Measurements from ENCODE around the gene CSPG4. TPM values are rescaled to one million over a fixed set of nuclear protein-coding genes. Genes with fewer than 3 reads are reported as not detected.
"Not testable (repeated sequence)": the region's sequence is repeated elsewhere in the genome, so short reads cannot be mapped to it uniquely, and the experiment has no call there.

CSPG4 gene
- total and polyA plus RNA-seq, 2 of the 8 experiments (the other 6 are each of a cell fraction or from before 2014, with no cell fraction given): 1.4 to 3.0 TPM

DNA sequence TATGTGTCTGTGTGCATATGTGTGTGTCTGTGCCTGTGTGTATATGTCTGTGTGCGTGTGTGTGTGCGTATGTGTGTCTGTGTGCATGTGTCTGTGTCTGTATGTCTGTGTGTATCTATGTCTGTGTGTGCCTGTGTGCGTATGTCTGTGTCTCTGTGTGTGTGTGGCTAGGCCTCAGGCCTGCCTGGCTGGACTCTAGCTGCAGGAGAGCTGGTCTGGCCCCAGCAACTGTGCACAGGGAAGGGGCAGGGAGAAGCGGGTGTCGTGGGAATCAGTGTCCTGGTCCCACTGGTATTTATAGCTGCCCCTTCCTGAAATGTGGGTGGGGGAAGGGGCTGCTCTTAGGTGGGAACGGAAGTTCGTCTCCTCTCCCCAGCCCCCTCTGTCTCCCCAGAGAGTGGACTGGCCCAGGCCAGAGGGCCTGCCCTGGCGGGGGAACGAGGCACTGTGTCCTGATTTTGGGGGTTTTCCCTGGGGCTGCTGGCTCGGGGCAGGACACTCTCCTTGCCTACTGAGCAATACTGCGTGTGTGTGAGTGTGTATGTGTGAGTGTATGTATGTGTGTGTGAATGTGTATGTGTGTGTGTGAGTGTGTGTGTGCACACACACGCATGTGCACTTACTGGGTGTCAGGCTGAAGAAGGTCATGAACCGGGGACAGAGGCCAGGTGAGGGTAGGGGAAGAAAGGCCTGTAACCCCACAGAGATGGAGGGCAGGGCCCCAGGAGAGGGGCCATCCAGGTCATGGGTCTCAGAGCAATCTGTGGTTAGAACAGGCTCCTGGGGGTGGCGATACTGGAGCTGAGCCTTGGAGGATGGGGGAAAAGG is 6.6 kb downstream of the CSPG4 start (continued):
- TF ChIP-seq NRF1 (IDR thresholded peaks at IDR 0.05; ENCODE audit: low read depth, low read length) (no peak), TAF1 (IDR thresholded peaks at IDR 0.05; ENCODE audit: low read depth, low read length) (no peak), SIN3A (conservative IDR thresholded peaks at IDR 0.05 in 1 of 2, IDR thresholded peaks at IDR 0.05 in 1 of 2; ENCODE audit: low read depth in 1 of 2, low read length in 2 of 2) (no peak), CEBPB (IDR thresholded peaks at IDR 0.05; ENCODE audit: low read depth, low read length) (no peak), GTF2F1 (IDR thresholded peaks at IDR 0.05; ENCODE audit: borderline replicate concordance, low read depth, low read length) (no peak), TBP (IDR thresholded peaks at IDR 0.05; ENCODE audit: low read depth, low read length) (no peak), RNF2 (IDR thresholded peaks at IDR 0.05; ENCODE audit: borderline replicate concordance, low read depth, low read length, missing control alignments, poor library complexity, severe bottlenecking) (no peak), YY1 (IDR thresholded peaks at IDR 0.05; ENCODE audit: low read depth, low read length) (no peak)
- TF ChIP-seq, protein P1, sequence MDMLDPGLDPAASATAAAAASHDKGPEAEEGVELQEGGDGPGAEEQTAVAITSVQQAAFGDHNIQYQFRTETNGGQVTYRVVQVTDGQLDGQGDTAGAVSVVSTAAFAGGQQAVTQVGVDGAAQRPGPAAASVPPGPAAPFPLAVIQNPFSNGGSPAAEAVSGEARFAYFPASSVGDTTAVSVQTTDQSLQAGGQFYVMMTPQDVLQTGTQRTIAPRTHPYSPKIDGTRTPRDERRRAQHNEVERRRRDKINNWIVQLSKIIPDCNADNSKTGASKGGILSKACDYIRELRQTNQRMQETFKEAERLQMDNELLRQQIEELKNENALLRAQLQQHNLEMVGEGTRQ (IDR thresholded peaks at IDR 0.05; ENCODE audit: low read length): no peak

DNA sequence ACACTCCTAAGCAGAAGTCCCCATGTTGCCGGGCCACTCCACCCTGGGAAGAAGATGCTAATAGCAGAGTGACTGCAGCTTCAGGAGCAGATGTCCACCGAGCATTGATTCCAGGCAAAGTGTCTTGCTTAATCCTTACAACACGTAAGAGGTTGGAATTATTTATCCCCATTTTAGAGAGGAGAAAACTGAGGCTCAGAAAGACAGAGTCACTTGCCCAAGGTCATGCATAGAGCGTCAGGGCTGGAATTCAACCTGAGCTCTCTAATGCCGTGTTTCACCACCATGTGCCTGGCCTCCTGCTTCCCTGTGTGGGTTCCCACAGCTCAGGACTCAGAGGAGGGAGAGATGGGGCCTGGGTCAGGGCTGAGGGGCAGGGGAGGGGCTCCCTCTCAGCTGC is 7.3 kb downstream of the CSPG4 start:
- H3K18ac ChIP-seq (ENCODE audit: extremely low read depth, low read length): not testable (repeated sequence)
- POLR2A ChIA-PET (ENCODE audit: partially characterized antibody): interaction anchor here (1.9 to 2.3 kb wide), 2 partner anchors 18 to 19 kb away, joined by 5 to 7 read pairs; a partner anchor contains a TSS

More for the DNA sequence above, 7.3 kb downstream of the CSPG4 start:
- FAIRE-seq; H2BK12ac ChIP-seq (ENCODE audit: low read depth, low read length); H3K36me3 ChIP-seq (ENCODE audit: control insufficient read depth in 2 of 4, insufficient read depth in 4 of 4, low read length in 3 of 4); H2BK20ac ChIP-seq (ENCODE audit: low read length); H4K91ac ChIP-seq (replicated peaks; ENCODE audit: insufficient read length, low read length); H3K9ac ChIP-seq (replicated peaks in 1 of 4; ENCODE audit: extremely low read depth in 1 of 4, low read depth in 3 of 4, low read length in 3 of 4); H3K23ac ChIP-seq (ENCODE audit: insufficient read length); H3K4me2 ChIP-seq (ENCODE audit: insufficient read depth in 1 of 2, low read depth in 2 of 2, low read length in 2 of 2); H2AK5ac ChIP-seq (ENCODE audit: low read depth, low read length); H3K27me3 ChIP-seq (replicated peaks in 1 of 4; ENCODE audit: control insufficient read depth in 3 of 4, extremely low read depth in 1 of 4, insufficient read depth in 3 of 4, low read length in 3 of 4); H3K79me1 ChIP-seq (ENCODE audit: low read depth, low read length); H3K23me2 ChIP-seq (ENCODE audit: low read depth, low read length); H2BK15ac ChIP-seq (ENCODE audit: low read length); H4K20me1 ChIP-seq (replicated peaks in 1 of 2; ENCODE audit: control insufficient read depth in 1 of 2, insufficient read depth in 2 of 2, low read length in 2 of 2); DNase-seq (ENCODE audit: low read depth in 1 of 2, low spot score in 2 of 2); H3K56ac ChIP-seq (replicated peaks; ENCODE audit: insufficient read length, low read depth, low read length); H2BK5ac ChIP-seq (ENCODE audit: low read depth, low read length); H2AFZ ChIP-seq (ENCODE audit: low read length); H3K4ac ChIP-seq (replicated peaks; ENCODE audit: insufficient read length, low read depth, low read length); H4K5ac ChIP-seq (ENCODE audit: insufficient read length, low read depth, low read length); H3K9me3 ChIP-seq (ENCODE audit: insufficient read depth in 2 of 2, low read depth in 1 of 2, low read length in 1 of 2); H4K8ac ChIP-seq (ENCODE audit: extremely low read depth, insufficient read depth, low read length); H3K4me3 ChIP-seq (ENCODE audit: extremely low read depth in 1 of 4, insufficient read depth in 2 of 4, low read depth in 3 of 4, low read length in 4 of 4); H3K14ac ChIP-seq (ENCODE audit: insufficient read length); H2BK120ac ChIP-seq (replicated peaks; ENCODE audit: low read depth, low read length); H3K79me2 ChIP-seq (ENCODE audit: control insufficient read depth in 1 of 2, insufficient read depth in 2 of 2, low read length in 2 of 2); H3K4me1 ChIP-seq (replicated peaks in 1 of 4; ENCODE audit: control insufficient read depth in 3 of 4, insufficient read depth in 4 of 4, low read length in 3 of 4); H3K27ac ChIP-seq (ENCODE audit: low read depth, low read length): not testable (repeated sequence)
- 96% methylated on average over 5 of the region's 5 CpGs; no CpG with 5 or more reads in 1 of the 2 experiments for WGBS, 2 experiments (ENCODE audit: extremely low coverage in 1 of 2, insufficient coverage in 1 of 2, insufficient read length in 1 of 2, insufficient replicate concordance in 2 of 2, low coverage in 1 of 2, low lambda C conversion rate in 2 of 2, missing lambda C conversion rate in 1 of 2)
- CTCF ChIA-PET (ENCODE audit: partially characterized antibody): interaction anchor here (1.0 to 1.4 kb wide), 4 partner anchors 13 to 97 kb away, joined by 3 to 4 read pairs (median 4); no protein-coding TSS in a partner anchor

All from H1 (cell line).